ENCODE data around the gene INPP5A.
"Not testable (repeated sequence)": the region's sequence is repeated elsewhere in the genome, so short reads cannot be mapped to it uniquely, and the experiment has no call there.

The INPP5A gene

GRCh38 chr10:132776821-132777220 lies 239.2 kb downstream of the INPP5A start:
- DNase-seq = no peak

GRCh38 chr10:132777441-132777840 lies 239.9 kb downstream of the INPP5A start:
- DNase-seq = no peak

GRCh38 chr10:132779549-132780294 lies 242.1 kb downstream of the INPP5A start:
- no peak for DNase-seq

- DNase-seq = no peak
Measured at GRCh38 chr10:132780356-132780755, 242.8 kb downstream of the INPP5A start.

GRCh38 chr10:132781556-132781955 lies 244.0 kb downstream of the INPP5A start:
- no peak for DNase-seq

GRCh38 chr10:132783165-132783939 lies 245.8 kb downstream of the INPP5A start:
- no peak for DNase-seq

GRCh38 chr10:132783940-132784865 lies 246.6 kb downstream of the INPP5A start:
- DNase-seq = no peak

GRCh38 chr10:132784866-132785722 lies 247.5 kb downstream of the INPP5A start:
- no peak for DNase-seq

GRCh38 chr10:132785723-132786475 lies 248.3 kb downstream of the INPP5A start, which contains the start of gene NKX6-2:
Gene NKX6-2 (minus strand): TSS chr10:132786147. CDS start chr10:132785948, 199 bp downstream.
- DNase-seq = no peak

- DNase-seq = no peak
Measured at GRCh38 chr10:132786476-132786883, 248.9 kb downstream of the INPP5A start.

- DNase-seq = no peak
Measured at GRCh38 chr10:132786884-132787494, 249.4 kb downstream of the INPP5A start.

GRCh38 chr10:132787495-132788179 lies 250.1 kb downstream of the INPP5A start:
- DNase-seq = no peak

- DNase-seq = peak; percentile 19
Measured at GRCh38 chr10:132788180-132788830, 250.7 kb downstream of the INPP5A start.

GRCh38 chr10:132788831-132789219 lies 251.2 kb downstream of the INPP5A start:
- DNase-seq = no peak

GRCh38 chr10:132789659-132790148 lies 252.1 kb downstream of the INPP5A start:
- no peak for DNase-seq

GRCh38 chr10:132790470-132790869 lies 252.9 kb downstream of the INPP5A start:
- DNase-seq = no peak

- no peak for DNase-seq
Measured at GRCh38 chr10:132790934-132791829, 253.6 kb downstream of the INPP5A start.

- DNase-seq = not testable (repeated sequence)
Measured at GRCh38 chr10:132792099-132792498, 254.5 kb downstream of the INPP5A start.

Measured in fibroblast of skin of right biceps (primary cell).